ENCODE results near the gene SELE. TPM values are rescaled to one million over a fixed set of nuclear protein-coding genes. Genes with fewer than 3 reads are reported as not detected.

The SELE gene
- total and polyA plus RNA-seq, 4 donors = 0.09 to 4.2 (median 3.3) TPM

DNA sequence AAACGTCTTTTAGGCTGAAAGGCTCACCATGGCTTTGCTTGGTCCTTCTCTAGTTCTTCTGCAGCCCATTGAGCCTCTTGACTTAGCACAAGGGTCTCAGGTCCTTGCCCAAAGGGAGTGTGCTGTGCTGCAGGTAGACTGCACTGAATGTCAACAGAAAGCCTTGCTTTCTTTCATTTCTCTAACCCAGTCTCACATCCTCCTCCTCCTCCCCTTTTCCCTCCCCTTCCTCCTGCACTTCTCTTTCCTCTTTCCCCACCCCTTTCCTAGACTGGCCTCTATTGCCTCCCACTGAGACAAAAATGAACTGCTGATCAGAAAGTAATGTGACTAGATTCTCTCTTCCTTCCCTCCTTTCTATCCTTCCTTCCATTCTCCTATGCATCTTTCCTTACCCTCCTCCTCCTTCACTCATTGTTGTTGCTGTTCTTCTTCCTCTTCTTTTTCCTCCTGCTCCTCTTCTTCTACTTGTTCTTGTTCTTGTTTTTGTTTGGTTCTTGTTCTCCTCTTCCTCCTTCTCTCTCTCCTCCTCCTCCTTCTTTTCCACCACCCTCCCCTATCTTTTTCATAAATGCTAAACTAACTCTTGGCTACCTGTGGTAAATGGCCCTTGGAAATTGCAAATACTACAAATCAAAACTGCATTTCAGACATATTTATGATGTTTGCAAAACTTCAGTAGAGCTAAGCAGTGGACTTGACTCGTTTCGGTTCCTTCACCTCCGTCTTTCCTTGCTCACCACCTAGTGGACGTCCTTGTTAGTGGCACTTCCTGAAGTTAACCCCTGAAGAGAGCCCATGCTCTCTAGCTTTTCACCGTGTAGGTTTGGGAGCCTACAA is 22.2 kb downstream of the SELE start, which contains the start of gene SELL:
Gene SELL, minus strand, starts transcription at position 152 of the 840 bp plus-strand sequence. Its CDS starts 122 bp downstream, at position 30.
- Histone ChIP-seq H3K4me3 (ENCODE audit: low read depth in 1 of 3, low read length in 3 of 3) (peak within 1 kb of the TSS; percentile 25 to 70 (median 47)), H3K36me3 (ENCODE audit: control insufficient read depth in 4 of 4, insufficient read depth in 3 of 4, low read depth in 1 of 4, low read length in 3 of 4) (no peaks in the 10 kb centered on the region), H3K4me1 (ENCODE audit: control insufficient read depth in 4 of 4, insufficient read depth in 4 of 4, low read length in 3 of 4) (peaks cover 0 to 11% (median 8%) of the 10 kb centered on the region in 4 donors), H3K9ac (ENCODE audit: low read depth in 1 of 2, low read length in 2 of 2) (peak within 1 kb of the TSS; percentile 8 to 69), H3K27me3 (ENCODE audit: control insufficient read depth in 4 of 4, insufficient read depth in 4 of 4, low read length in 3 of 4) (no peaks in the 10 kb centered on the region), H3K9me3 (ENCODE audit: control insufficient read depth in 4 of 4, low read length in 3 of 4) (no peaks in the 10 kb centered on the region), H3K27ac (ENCODE audit: low read depth in 1 of 2, low read length in 2 of 2) (peak within 1 kb of the TSS in 1 of 2 donors; percentile 50)
- WGBS = 8% methylated on average over 6 of the region's 6 CpGs
- TF ChIP-seq NR2F2 (IDR thresholded peaks at IDR 0.05) (no peak), JUND (IDR thresholded peaks at IDR 0.05) (peak in 1 of 2 donors; percentile 19), YY1 (IDR thresholded peaks at IDR 0.05) (no peak), SP1 (IDR thresholded peaks at IDR 0.05) (no peak), REST (IDR thresholded peaks at IDR 0.05) (no peak), RXRA (IDR thresholded peaks at IDR 0.05) (peak in 1 of 2 donors; percentile 37), RAD21 (IDR thresholded peaks at IDR 0.05) (peak; percentile 84 to 92), HNF4A (conservative IDR thresholded peaks at IDR 0.05) (peak; percentile 17 to 44), GABPA (IDR thresholded peaks at IDR 0.05 in 1 of 2, conservative IDR thresholded peaks at IDR 0.05 in 1 of 2) (no peak)
- TF ChIP-seq, protein P1, sequence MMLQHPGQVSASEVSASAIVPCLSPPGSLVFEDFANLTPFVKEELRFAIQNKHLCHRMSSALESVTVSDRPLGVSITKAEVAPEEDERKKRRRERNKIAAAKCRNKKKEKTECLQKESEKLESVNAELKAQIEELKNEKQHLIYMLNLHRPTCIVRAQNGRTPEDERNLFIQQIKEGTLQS (IDR thresholded peaks at IDR 0.05) = no peak
- TF ChIP-seq, protein P2, sequence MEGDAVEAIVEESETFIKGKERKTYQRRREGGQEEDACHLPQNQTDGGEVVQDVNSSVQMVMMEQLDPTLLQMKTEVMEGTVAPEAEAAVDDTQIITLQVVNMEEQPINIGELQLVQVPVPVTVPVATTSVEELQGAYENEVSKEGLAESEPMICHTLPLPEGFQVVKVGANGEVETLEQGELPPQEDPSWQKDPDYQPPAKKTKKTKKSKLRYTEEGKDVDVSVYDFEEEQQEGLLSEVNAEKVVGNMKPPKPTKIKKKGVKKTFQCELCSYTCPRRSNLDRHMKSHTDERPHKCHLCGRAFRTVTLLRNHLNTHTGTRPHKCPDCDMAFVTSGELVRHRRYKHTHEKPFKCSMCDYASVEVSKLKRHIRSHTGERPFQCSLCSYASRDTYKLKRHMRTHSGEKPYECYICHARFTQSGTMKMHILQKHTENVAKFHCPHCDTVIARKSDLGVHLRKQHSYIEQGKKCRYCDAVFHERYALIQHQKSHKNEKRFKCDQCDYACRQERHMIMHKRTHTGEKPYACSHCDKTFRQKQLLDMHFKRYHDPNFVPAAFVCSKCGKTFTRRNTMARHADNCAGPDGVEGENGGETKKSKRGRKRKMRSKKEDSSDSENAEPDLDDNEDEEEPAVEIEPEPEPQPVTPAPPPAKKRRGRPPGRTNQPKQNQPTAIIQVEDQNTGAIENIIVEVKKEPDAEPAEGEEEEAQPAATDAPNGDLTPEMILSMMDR (IDR thresholded peaks at IDR 0.05; ENCODE audit: low read depth, low read length, missing input control) = peak; percentile 78
- TF ChIP-seq, protein P3, sequence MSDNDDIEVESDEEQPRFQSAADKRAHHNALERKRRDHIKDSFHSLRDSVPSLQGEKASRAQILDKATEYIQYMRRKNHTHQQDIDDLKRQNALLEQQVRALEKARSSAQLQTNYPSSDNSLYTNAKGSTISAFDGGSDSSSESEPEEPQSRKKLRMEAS (IDR thresholded peaks at IDR 0.05) = peak; percentile 28
- peak; percentile 47 for DNase-seq (ENCODE audit: low spot score)

DNA sequence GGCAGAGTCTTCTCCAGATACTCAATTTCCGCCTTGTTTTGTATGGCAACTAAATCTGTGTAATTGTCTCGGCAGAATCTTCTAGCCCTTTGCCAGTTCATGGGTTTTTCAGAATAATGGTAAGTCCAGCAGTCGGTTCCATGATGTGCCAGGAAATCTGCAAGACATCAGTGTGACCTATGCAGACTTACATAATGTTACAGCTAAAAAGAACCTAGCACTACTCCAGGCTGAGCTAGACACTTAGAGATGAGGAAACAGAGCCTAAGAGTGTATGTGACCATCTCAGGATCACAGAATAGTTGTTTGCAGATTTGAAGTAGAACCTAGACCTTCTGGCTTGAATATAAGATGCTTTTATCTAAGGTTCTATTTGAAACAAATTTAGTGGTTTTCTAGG is 25.2 kb downstream of the SELE start:
- Histone ChIP-seq H3K27ac (ENCODE audit: low read depth in 1 of 2, low read length in 2 of 2) (no peak overlapping the region), H3K4me3 (ENCODE audit: low read depth in 1 of 3, low read length in 3 of 3) (no peak overlapping the region), H3K4me1 (ENCODE audit: control insufficient read depth in 4 of 4, insufficient read depth in 4 of 4, low read length in 3 of 4) (peaks cover 0 to 11% (median 8%) of the 10 kb centered on the region in 4 donors)

More for the DNA sequence above, 25.2 kb downstream of the SELE start:
- H3K9ac ChIP-seq (ENCODE audit: low read depth in 1 of 2, low read length in 2 of 2) = peak overlapping the region in 1 of 2 donors; percentile 12
- DNase-seq (ENCODE audit: low spot score) = no peak
- 85% methylated on average over 3 of the region's 3 CpGs for WGBS
- H3K36me3 ChIP-seq (ENCODE audit: control insufficient read depth in 4 of 4, insufficient read depth in 3 of 4, low read depth in 1 of 4, low read length in 3 of 4) = no peaks in the 10 kb centered on the region
- no peaks in the 10 kb centered on the region for H3K9me3 ChIP-seq (ENCODE audit: control insufficient read depth in 4 of 4, low read length in 3 of 4)
- H3K27me3 ChIP-seq (ENCODE audit: control insufficient read depth in 4 of 4, insufficient read depth in 4 of 4, low read length in 3 of 4) = no peaks in the 10 kb centered on the region
- no peak for TF ChIP-seq SP1 (IDR thresholded peaks at IDR 0.05)
